GM12878 (cell line): ENCODE data around the gene ZBTB9. TPM values are rescaled to one million over a fixed set of nuclear protein-coding genes. Genes with fewer than 3 reads are reported as not detected.

Experiments
- CBFB ChIP-seq: IDR thresholded peaks from 2 replicates; pipeline ENCODE4 v1.6.1; 2016; ENCODE audit warnings: antibody characterized with exemption, low read depth
- CBX5 ChIP-seq: sonication (generic); IDR thresholded peaks from 2 replicates; pipeline ENCODE4 v1.6.1; 2016; ENCODE audit warnings: low read depth, moderate library complexity, mild to moderate bottlenecking, inconsistent platforms
- CEBPB ChIP-seq, 2 experiments: fragments of 150-350 bp in 1 of 2; IDR thresholded peaks; 2 replicates each; pipeline ENCODE4 v1.6.1; 2012 to 2014; ENCODE audit warnings: low read depth in 2 of 2, low read length in 2 of 2, borderline replicate concordance in 1 of 2, inconsistent platforms in 1 of 2
- CHD4 ChIP-seq: fragments of 200-600 bp; sonication (generic); IDR thresholded peaks from 2 replicates; pipeline ENCODE4 v1.6.1; 2016; ENCODE audit warnings: mild to moderate bottlenecking
- GATAD2B ChIP-seq: fragments of 450-650 bp; conservative IDR thresholded peaks from 2 replicates; pipeline ENCODE4 v1.6.1; 2017; ENCODE audit warnings: low read depth, mild to moderate bottlenecking, moderate library complexity
- JUND ChIP-seq: IDR thresholded peaks from 2 replicates; pipeline ENCODE4 v1.6.1; 2012; ENCODE audit warnings: low read depth, mild to moderate bottlenecking, low read length, improper control_type of control experiment, moderate library complexity
- LARP7 ChIP-seq: fragments of 450-650 bp; IDR thresholded peaks from 2 replicates; pipeline ENCODE4 v1.6.1; 2017; ENCODE audit warnings: mild to moderate bottlenecking
- MAX ChIP-seq: IDR thresholded peaks from 2 replicates; pipeline ENCODE4 v1.6.1; 2012; ENCODE audit warnings: low read depth, low read length, improper control_type of control experiment
- MTA3 ChIP-seq: IDR thresholded peaks from 2 replicates; pipeline ENCODE4 v1.6.1; 2012; ENCODE audit warnings: low read length, inconsistent platforms, borderline replicate concordance
- PAX8 ChIP-seq: fragments of 450-650 bp; IDR thresholded peaks from 2 replicates; pipeline ENCODE4 v1.6.1; 2017; ENCODE audit warnings: mild to moderate bottlenecking, moderate library complexity
- RB1 ChIP-seq: fragments of 450-650 bp; formaldehyde crosslinking; IDR thresholded peaks from 2 replicates; pipeline ENCODE4 v1.6.1; 2017; ENCODE audit warnings: mild to moderate bottlenecking, borderline replicate concordance
- SMARCA5 ChIP-seq: fragments of 450-650 bp; IDR thresholded peaks from 2 replicates; pipeline ENCODE4 v1.6.1; 2017; ENCODE audit warnings: mild to moderate bottlenecking
- SMC3 ChIP-seq: IDR thresholded peaks from 2 replicates; pipeline ENCODE4 v1.6.1; 2011; ENCODE audit warnings: low read length, improper control_type of control experiment, borderline replicate concordance
- SUPT20H ChIP-seq: IDR thresholded peaks from 2 replicates; pipeline ENCODE4 v1.6.1; 2011; ENCODE audit warnings: low read depth, mild to moderate bottlenecking, low read length, moderate library complexity, borderline replicate concordance; ENCODE audit not compliant: control insufficient read depth
- USF1 ChIP-seq: IDR thresholded peaks from 2 replicates; pipeline ENCODE4 v1.6.1; 2011; ENCODE audit warnings: borderline replicate concordance, low read depth, mild to moderate bottlenecking, moderate library complexity, mixed read lengths, low read length; ENCODE audit not compliant: insufficient read depth; ENCODE audit errors: extremely low read length
- ZNF217 ChIP-seq: fragments of 450-650 bp; IDR thresholded peaks from 2 replicates; pipeline ENCODE4 v1.6.1; 2017; ENCODE audit warnings: antibody characterized with exemption, mild to moderate bottlenecking
- ZNF592 ChIP-seq: fragments of 450-650 bp; IDR thresholded peaks from 2 replicates; pipeline ENCODE4 v1.6.1; 2017; ENCODE audit warnings: mild to moderate bottlenecking, moderate library complexity
- ZZZ3 ChIP-seq: IDR thresholded peaks from 2 replicates; pipeline ENCODE4 v1.6.1; 2011; ENCODE audit warnings: low read depth; ENCODE audit not compliant: control insufficient read depth, insufficient read length
- polyA plus RNA-seq, 11 experiments: library from polyadenylated mRNA; depleted of rRNA in 4 of 11; unstranded in 6 of 11; stranded (reverse) in 5 of 11; fragments of >200 nt; fragmentation: Nextera tagmentation in 4 of 11; fragmentation: Illumina TruSeq in 1 of 11; extraction: Ambion mirVana in 4 of 11; extraction: Trizol in 1 of 11; gene quantifications; 1 replicate in 1 of 11; 2 replicates in 10 of 11; pipeline versions ENCODE4 v1.2.1 to v1.2.3, GENCODE V29; 2011 to 2016; ENCODE audit warnings: inconsistent platforms in 2 of 11, missing spikeins in 2 of 11, low read depth in 1 of 11
- total RNA-seq, 4 experiments: library from RNA; depleted of rRNA in 3 of 4; stranded (reverse); fragments of >200 nt in 3 of 4; fragmentation: Illumina TruSeq in 1 of 4; extraction: Trizol in 1 of 4; gene quantifications; 2 replicates each; pipeline versions ENCODE4 v1.2.1 to v1.2.3, GENCODE V29; 2013 to 2021

Gene ZBTB9
- total and polyA plus RNA-seq, 10 of the 15 experiments (the other 5 are each of a cell fraction or from before 2014, with no cell fraction given): 1.5 to 12.7 (median 6.9) TPM

- TF ChIP-seq ZNF592 (no peak), SUPT20H (no peak), SMC3 (no peak), ZNF217 (no peak), CBX5 (no peak), MAX (peak; percentile 97), CHD4 (no peak), ZZZ3 (no peak), PAX8 (no peak), RB1 (no peak), LARP7 (no peak), JUND (no peak), CBFB (peak; percentile 25; the same call in 1 of the 2 replicates), MTA3 (no peak), CEBPB (IDR thresholded peaks at IDR 0.05; ENCODE audit: borderline replicate concordance in 1 of 2, low read depth in 2 of 2, low read length in 2 of 2) (no peak), USF1 (peak; percentile 99), GATAD2B (0 out of 2 replicates have a peak, but pooled peaks have one; percentile 25), SMARCA5 (no peak; the same call in 1 of the 2 replicates)
- TF ChIP-seq, all 136 proteins: peak for 58
Observed at GRCh38 chr6:33417903-33418689, 36.3 kb upstream of the ZBTB9 start, which contains the start of gene CUTA (continued).
